OCI-LY3 (cell line): ENCODE measurements around the gene QPCTL.

ENCODE experiments used
- H2AFZ ChIP-seq: fragments of 200-600, 300-600 bp; shearing (Covaris generic); 2 replicates; pipeline ENCODE4 v1.6.0; 2014; ENCODE audit warnings: antibody characterized with exemption, low read depth, low read length
- H3K27ac ChIP-seq: fragments of 200-600, 300-600 bp; sonication (generic); 2 replicates; pipeline ENCODE4 v1.5.1; 2014; ENCODE audit warnings: mild to moderate bottlenecking, low read length, moderate library complexity, mixed read lengths
- H3K27me3 ChIP-seq: fragments of 200-600, 300-600 bp; sonication (generic); 2 replicates; pipeline ENCODE4 v1.6.1; 2014; ENCODE audit warnings: low read depth, low read length, mixed read lengths
- H3K36me3 ChIP-seq: fragments of 200-600, 300-600 bp; sonication (generic); replicated peaks from 2 replicates; pipeline ENCODE3; 2014; ENCODE audit warnings: low read depth, low read length, mixed read lengths
- H3K4me1 ChIP-seq: fragments of 300-600, 200-600 bp; sonication (generic); 2 replicates; pipeline ENCODE4 v1.6.1; 2014; ENCODE audit warnings: low read length, mixed read lengths
- H3K4me2 ChIP-seq: fragments of 200-600, 300-600 bp; sonication (generic); 2 replicates; pipeline ENCODE4 v1.6.1; 2014; ENCODE audit warnings: low read length, mixed read lengths
- H3K4me3 ChIP-seq: fragments of 300-600, 200-600 bp; sonication (generic); 2 replicates; pipeline ENCODE4 v1.5.1; 2014; ENCODE audit warnings: antibody characterized with exemption, mild to moderate bottlenecking, low read length, moderate library complexity
- H3K79me2 ChIP-seq: fragments of 300-600, 200-600 bp; shearing (Covaris generic); 2 replicates; pipeline ENCODE4 v1.6.1; 2014; ENCODE audit warnings: mild to moderate bottlenecking, low read length, mixed read lengths
- H3K9ac ChIP-seq: fragments of 300-600, 200-600 bp; shearing (Covaris generic); 2 replicates; pipeline ENCODE4 v1.6.0; 2014; ENCODE audit warnings: mild to moderate bottlenecking, low read length, moderate library complexity
- H3K9me3 ChIP-seq: fragments of 200-600, 300-600 bp; shearing (Covaris generic); 2 replicates; pipeline ENCODE4 v1.6.1; 2014; ENCODE audit warnings: low read length, mixed read lengths; ENCODE audit not compliant: insufficient read depth
- H4K20me1 ChIP-seq: fragments of 200-600, 300-600 bp; sonication (generic); 2 replicates; pipeline ENCODE4 v1.6.1; 2016; ENCODE audit warnings: low read length, mixed read lengths; ENCODE audit not compliant: insufficient read depth
- EZH2phosphoT487 ChIP-seq: fragments of 200-600 bp; shearing (Covaris generic); IDR thresholded peaks from 2 replicates; pipeline ENCODE4 v1.6.1; 2018; ENCODE audit warnings: antibody characterized with exemption, mixed run types, low read depth
- TF ChIP-seq, protein P1 (sequence below): fragments of 200-600, 300-600 bp; sonication (generic); IDR thresholded peaks from 2 replicates; pipeline ENCODE4 v1.5.1; 2014; ENCODE audit warnings: antibody characterized with exemption, low read length, low read depth

QPCTL gene

DNA sequence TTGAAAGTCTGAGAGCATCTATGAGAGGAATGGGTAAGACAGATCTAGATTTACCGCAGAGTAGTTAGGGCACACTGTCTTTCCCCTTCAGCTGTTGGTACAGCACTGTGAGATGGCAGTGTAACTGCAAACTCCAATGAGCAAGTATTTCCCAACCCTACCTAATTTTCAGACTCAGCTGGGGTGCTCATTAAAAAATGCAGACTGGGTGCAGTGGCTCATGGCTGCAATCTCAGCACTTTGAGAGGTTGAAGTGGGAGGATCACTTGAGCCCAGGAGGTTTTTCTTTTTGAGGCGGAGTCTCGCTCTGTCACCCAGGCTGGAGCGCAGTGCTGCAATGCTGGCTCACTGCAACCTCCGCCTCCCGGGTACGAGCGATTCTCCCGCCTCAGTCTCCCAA is 12.6 kb downstream of the QPCTL start:
- peaks cover 5% of the 10 kb centered on the region; the same call in 1 of the 2 replicates for H3K9me3 ChIP-seq
- H3K4me2 ChIP-seq, result no peak overlapping the region
- peaks cover 40% of the 10 kb centered on the region for H3K36me3 ChIP-seq
- no peaks in the 10 kb centered on the region for H3K27me3 ChIP-seq
- no peaks in the 10 kb centered on the region for H3K79me2 ChIP-seq
- TF ChIP-seq EZH2phosphoT487, result no peak
- TF ChIP-seq, protein P1, sequence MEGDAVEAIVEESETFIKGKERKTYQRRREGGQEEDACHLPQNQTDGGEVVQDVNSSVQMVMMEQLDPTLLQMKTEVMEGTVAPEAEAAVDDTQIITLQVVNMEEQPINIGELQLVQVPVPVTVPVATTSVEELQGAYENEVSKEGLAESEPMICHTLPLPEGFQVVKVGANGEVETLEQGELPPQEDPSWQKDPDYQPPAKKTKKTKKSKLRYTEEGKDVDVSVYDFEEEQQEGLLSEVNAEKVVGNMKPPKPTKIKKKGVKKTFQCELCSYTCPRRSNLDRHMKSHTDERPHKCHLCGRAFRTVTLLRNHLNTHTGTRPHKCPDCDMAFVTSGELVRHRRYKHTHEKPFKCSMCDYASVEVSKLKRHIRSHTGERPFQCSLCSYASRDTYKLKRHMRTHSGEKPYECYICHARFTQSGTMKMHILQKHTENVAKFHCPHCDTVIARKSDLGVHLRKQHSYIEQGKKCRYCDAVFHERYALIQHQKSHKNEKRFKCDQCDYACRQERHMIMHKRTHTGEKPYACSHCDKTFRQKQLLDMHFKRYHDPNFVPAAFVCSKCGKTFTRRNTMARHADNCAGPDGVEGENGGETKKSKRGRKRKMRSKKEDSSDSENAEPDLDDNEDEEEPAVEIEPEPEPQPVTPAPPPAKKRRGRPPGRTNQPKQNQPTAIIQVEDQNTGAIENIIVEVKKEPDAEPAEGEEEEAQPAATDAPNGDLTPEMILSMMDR, result no peak
- peaks cover 22% of the 10 kb centered on the region for H3K4me1 ChIP-seq
- no peak overlapping the region for H3K4me3 ChIP-seq
- no peak overlapping the region for H3K9ac ChIP-seq
- H2AFZ ChIP-seq, result no peak overlapping the region
- no peak overlapping the region for H3K27ac ChIP-seq
- H4K20me1 ChIP-seq, result no peaks in the 10 kb centered on the region

DNA sequence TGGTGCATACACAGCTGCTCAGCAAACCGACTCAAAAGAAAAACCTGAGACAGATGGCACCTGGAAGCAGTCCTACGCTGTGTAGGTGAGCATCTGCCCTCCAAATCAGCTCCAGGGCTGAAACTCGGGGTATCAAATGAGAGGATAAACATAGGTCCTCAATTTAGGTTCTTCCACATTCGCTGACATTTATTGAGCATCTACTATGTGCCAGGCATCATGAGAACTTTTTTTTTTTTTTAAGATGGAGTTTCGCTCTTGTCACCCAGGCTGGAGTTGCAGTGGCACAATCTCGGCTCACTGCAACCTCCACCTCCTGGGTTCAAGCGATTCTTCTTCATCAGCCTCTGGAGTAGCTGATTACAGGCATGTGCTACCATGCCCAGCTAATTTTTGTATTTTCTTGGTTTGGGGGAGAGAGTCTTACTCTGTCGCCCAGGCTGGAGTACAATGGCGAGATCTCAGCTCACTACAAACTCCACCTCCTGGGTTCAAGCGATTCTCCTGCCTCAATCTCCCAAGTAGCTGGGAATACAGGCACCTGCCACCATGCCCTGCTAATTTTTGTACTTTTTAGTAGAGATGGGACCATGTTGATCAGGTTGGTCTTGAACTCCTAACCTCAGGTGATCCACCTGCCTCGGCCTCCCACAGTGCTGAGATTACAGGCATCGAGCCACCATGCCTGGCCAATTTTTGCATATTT is 13.4 kb downstream of the QPCTL start:
- Histone ChIP-seq H3K9ac (no peak overlapping the region), H3K27ac (peak overlapping the region; percentile 90), H3K4me1 (peaks cover 28% of the 10 kb centered on the region), H2AFZ (no peak overlapping the region), H3K27me3 (no peaks in the 10 kb centered on the region), H3K79me2 (peaks cover 3% of the 10 kb centered on the region; the same call in 1 of the 2 replicates), H3K36me3 (peaks cover 39% of the 10 kb centered on the region), H4K20me1 (no peaks in the 10 kb centered on the region), H3K4me3 (peak overlapping the region; percentile 10; the same call in 1 of the 2 replicates), H3K9me3 (peaks cover 5% of the 10 kb centered on the region; the same call in 1 of the 2 replicates), H3K4me2 (peak overlapping the region; percentile 70; the same call in 1 of the 2 replicates)
- TF ChIP-seq EZH2phosphoT487, result no peak
- TF ChIP-seq, protein P1, result no peak

DNA sequence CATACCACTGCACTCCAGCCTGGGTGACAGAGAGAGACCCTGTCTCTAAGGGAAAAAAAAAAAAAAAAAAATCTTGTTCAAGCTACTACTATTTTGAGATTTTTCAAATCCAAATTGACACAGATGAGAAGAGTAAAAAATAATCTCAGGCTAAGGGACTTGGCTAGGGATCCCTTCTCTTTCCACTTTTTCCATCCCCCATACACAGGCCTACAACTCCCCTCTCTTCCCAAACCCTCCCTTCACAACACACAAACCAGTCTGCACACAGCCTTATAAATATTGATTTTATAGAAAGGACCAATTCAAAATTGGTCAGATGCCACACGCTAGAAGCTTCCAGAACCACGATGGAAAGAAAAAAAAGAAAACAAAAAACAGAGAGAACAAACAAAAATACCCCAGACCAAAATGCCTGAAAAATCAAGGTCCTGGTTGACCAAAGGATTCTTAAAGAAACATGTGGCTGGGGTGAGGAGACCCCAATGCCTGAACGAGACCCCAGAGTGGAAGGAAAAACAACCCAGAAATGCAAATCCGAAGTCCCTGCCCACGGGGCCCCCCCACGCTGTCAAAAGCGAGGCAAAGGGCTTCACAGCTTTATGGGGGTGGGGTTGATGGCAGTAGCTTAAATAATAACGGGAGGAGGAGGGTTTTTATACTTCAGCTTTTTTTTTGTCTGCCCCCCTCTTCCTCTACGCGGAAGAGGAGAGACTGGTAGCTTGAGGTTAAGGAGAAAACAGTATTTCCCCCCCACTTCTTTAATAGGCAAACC is 18.1 kb downstream of the QPCTL start:
- Histone ChIP-seq H3K4me1 (peaks cover 33% of the 10 kb centered on the region), H3K27me3 (no peaks in the 10 kb centered on the region), H3K9ac (no peak overlapping the region), H2AFZ (no peak overlapping the region), H3K36me3 (peaks cover 31% of the 10 kb centered on the region), H3K4me2 (peak overlapping the region; percentile 6), H3K27ac (no peak overlapping the region), H3K4me3 (no peak overlapping the region), H3K9me3 (peaks cover 4% of the 10 kb centered on the region; the same call in 1 of the 2 replicates), H4K20me1 (no peaks in the 10 kb centered on the region), H3K79me2 (peaks cover 27% of the 10 kb centered on the region)
- TF ChIP-seq EZH2phosphoT487, result no peak
- TF ChIP-seq, protein P1, result no peak

DNA sequence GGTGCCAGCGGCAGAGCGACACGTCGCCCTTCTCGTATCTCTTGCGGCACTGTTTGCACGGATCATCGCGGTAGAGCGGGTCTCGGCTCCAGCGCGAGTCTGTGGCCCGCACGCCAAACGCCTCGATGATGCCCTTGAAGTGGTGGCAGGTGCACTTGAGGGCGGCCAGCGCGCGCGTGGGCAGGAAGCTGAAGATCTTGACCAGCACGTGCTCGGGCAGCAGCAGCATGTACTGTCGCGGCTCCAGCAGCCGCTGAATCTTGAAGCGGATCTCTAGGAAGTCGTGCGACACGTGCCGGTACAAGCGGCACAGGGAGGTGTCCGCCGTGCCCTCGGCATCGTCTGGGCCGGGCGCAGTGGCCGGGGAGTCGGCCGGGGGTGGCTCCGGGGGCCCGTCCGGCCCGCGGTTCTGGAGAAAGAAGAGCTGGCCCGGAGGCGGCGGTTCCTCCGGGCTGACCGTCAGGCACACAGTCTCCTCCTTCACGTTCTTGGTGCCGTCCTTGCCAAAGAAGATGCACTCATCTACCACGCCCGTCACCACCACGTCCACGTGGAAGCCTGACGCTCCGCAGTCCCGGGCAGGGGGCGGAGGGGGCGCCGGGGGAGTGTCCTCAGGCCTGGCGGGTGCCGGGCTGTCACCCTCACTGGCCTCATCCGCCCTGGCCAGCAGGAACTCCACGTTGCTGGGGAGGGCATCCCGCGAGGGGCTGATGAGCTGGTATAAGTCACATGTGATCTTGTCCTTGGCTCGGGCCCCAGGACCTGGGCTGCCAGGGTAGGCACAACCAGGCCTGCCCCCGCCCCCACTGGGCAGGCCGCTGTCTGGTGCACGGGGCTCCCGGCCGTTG is 19.6 kb downstream of the QPCTL start:
- H4K20me1 ChIP-seq, result no peaks in the 10 kb centered on the region
- peaks cover 41% of the 10 kb centered on the region for H3K79me2 ChIP-seq
- H3K9me3 ChIP-seq, result no peaks in the 10 kb centered on the region
- H3K9ac ChIP-seq, result no peak overlapping the region
- H3K27me3 ChIP-seq, result no peaks in the 10 kb centered on the region
- H3K27ac ChIP-seq, result no peak overlapping the region
- peaks cover 25% of the 10 kb centered on the region for H3K36me3 ChIP-seq
- H3K4me2 ChIP-seq, result no peak overlapping the region
- TF ChIP-seq, protein P1, result no peak
- no peak for TF ChIP-seq EZH2phosphoT487
- no peak overlapping the region for H3K4me3 ChIP-seq
- H3K4me1 ChIP-seq, result peaks cover 28% of the 10 kb centered on the region
- H2AFZ ChIP-seq, result no peak overlapping the region
